Activated naive CD4-positive, alpha-beta T cell treated with anti-CD3 and anti-CD28 coated beads, Interleukin-2, amount 50 U/mL, for 24 hours (primary cell): ENCODE results near the gene SIK3.
"Not testable (repeated sequence)": the region's sequence is repeated elsewhere in the genome, so short reads cannot be mapped to it uniquely, and the experiment has no call there.

Experiments
- H3K27ac Mint-ChIP-seq: one replicate; pipeline ENCODE4 v1.8.0; 2021; ENCODE audit warnings: mild to moderate bottlenecking, mixed read lengths
- H3K27me3 Mint-ChIP-seq: one replicate; pipeline ENCODE4 v1.8.0; 2021; ENCODE audit warnings: mixed read lengths
- H3K36me3 Mint-ChIP-seq: one replicate; pipeline ENCODE4 v1.8.0; 2021; ENCODE audit warnings: mixed read lengths
- H3K4me1 Mint-ChIP-seq: one replicate; pipeline ENCODE4 v1.8.0; 2021; ENCODE audit warnings: mixed read lengths
- H3K4me3 Mint-ChIP-seq: one replicate; pipeline ENCODE4 v1.8.0; 2021; ENCODE audit warnings: mild to moderate bottlenecking, mixed read lengths
- H3K9me3 Mint-ChIP-seq: one replicate; pipeline ENCODE4 v1.8.0; 2021; ENCODE audit warnings: mixed read lengths

SIK3 gene

DNA sequence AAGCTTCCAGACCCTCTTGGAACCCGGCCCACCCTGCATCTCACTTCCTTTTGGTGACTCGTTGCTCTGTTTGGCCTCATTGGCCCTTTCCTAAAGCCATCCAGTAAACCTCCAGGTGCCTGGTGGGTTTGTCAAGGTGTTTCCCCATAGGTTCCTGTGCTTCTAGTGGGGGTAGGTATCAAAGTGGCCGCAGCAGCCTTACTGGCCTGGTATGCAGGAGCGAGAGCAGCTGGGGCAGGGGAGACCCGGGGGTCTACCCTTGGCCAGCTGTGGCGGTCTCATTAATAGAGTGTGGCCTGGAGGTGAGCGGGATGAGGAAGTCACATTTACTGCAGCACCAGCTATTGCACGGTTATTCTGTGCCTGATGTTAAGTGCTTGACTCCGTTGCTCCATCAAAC lies 279.2 kb downstream of the SIK3 start:
- Mint-ChIP-seq H3K9me3 (no peaks in the 10 kb centered on the region), H3K36me3 (no peaks in the 10 kb centered on the region), H3K27ac (no peak overlapping the region), H3K4me3 (no peak overlapping the region), H3K27me3 (no peaks in the 10 kb centered on the region), H3K4me1 (no peaks in the 10 kb centered on the region)

DNA sequence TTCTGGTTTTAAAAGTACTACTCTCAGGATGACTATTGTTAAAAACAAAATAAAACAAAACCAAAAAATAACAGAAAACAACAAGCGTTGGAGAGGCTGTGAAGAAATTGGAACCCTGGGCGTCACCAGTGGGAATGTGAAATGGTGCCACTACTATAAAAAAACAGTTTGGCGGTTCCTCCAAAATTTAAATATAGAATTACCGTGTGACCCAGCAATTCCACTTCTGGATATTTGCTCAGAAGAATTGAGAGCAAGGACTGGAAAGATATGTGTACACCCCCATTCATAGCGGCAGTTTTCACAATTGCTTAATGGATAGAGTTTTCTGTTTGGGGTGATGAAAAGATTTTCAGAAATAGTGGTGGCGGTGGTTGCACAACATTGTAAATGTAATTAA lies 283.7 kb downstream of the SIK3 start:
- Mint-ChIP-seq H3K9me3 (no peaks in the 10 kb centered on the region), H3K27ac (no peak overlapping the region), H3K4me3 (no peak overlapping the region), H3K27me3 (no peaks in the 10 kb centered on the region), H3K4me1 (no peaks in the 10 kb centered on the region), H3K36me3 (no peaks in the 10 kb centered on the region)

DNA sequence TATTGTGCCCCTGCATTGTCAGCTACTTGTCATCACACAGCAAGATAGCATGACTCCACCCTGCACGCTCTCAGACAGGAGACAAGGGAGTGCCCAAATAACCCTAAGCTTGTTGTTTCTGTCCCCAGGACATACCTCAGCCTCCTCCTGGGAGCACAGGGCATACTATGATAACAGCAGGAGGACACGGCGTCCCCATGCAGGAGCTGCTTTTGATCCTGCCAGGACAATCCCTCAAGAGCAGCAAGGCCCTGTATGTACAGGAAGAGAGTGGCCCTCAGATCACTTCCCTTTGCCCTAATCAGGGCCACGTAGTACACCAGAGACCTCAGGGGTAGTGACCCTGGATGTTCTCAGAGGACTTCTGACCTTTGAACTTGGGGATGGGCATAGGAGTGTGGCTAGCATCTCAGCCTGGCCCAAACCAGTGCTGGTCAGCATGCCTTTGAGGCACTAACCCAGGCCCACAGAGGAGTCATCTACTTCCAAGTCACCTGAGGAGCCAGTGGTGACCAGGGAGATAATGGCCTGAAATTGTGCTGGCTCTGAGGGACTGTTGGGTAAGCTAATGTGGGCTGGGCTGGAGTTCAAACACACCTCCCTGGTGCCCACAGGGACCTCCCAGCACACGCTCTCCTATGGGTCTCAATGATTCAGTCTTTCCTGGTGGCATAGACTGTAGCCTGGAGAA lies 284.3 kb downstream of the SIK3 start:
- Mint-ChIP-seq H3K36me3 (no peaks in the 10 kb centered on the region), H3K27ac (no peak overlapping the region), H3K9me3 (no peaks in the 10 kb centered on the region), H3K27me3 (no peaks in the 10 kb centered on the region), H3K4me3 (no peak overlapping the region), H3K4me1 (no peaks in the 10 kb centered on the region)

- Mint-ChIP-seq H3K4me1 (no peaks in the 10 kb centered on the region), H3K36me3 (no peaks in the 10 kb centered on the region), H3K4me3 (no peak overlapping the region), H3K27me3 (no peaks in the 10 kb centered on the region), H3K27ac (no peak overlapping the region), H3K9me3 (no peaks in the 10 kb centered on the region)
Observed at GRCh38 chr11:116813170-116813569, 285.1 kb downstream of the SIK3 start.

DNA sequence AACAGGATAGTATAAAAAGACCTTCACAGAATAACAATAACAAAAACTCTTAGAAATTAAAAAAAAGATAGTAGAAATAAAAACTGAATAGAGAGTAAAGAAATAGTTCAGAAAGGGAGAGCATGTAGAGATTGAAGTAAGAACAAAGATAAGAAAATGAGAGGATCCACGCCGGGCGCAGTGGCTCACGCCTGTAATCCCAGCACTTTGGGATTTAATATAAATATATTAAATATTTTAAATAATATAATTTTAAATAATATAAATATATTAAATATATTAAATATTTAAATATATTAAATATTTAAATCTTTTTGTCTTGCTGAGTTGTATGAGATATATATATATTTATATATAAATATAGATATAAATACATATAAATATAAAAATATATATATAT lies 286.1 kb downstream of the SIK3 start:
- no peaks in the 10 kb centered on the region for H3K4me1 Mint-ChIP-seq
- H3K27me3 Mint-ChIP-seq = no peaks in the 10 kb centered on the region
- H3K4me3 Mint-ChIP-seq = no peak overlapping the region
- no peaks in the 10 kb centered on the region for H3K36me3 Mint-ChIP-seq
- H3K27ac Mint-ChIP-seq = no peak overlapping the region
- H3K9me3 Mint-ChIP-seq = no peaks in the 10 kb centered on the region

DNA sequence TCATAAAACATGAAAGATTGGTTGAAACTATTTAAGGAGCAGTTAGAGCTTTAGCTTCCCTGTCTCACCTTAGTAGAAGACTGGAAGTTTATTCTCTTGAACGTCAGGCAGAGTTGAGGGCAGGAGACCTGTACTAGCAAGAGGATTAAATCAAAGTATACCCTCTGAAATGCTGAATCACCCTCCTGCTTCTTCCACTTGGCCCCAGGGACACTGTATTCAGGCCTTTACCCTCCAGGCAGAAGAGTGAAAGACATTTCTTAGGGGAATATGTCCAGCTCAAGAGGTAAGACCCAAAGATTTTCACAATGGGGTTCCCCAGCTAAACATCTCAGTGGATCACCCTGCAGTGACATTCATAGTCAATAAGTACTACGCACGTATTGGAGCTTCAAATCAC lies 287.0 kb downstream of the SIK3 start:
- Mint-ChIP-seq H3K4me1 (no peaks in the 10 kb centered on the region), H3K27ac (no peak overlapping the region), H3K27me3 (no peaks in the 10 kb centered on the region), H3K36me3 (no peaks in the 10 kb centered on the region), H3K9me3 (no peaks in the 10 kb centered on the region), H3K4me3 (no peak overlapping the region)

- H3K9me3 Mint-ChIP-seq = no peaks in the 10 kb centered on the region
- H3K4me1 Mint-ChIP-seq = no peaks in the 10 kb centered on the region
- no peak overlapping the region for H3K27ac Mint-ChIP-seq
- no peaks in the 10 kb centered on the region for H3K27me3 Mint-ChIP-seq
- no peak overlapping the region for H3K4me3 Mint-ChIP-seq
- no peaks in the 10 kb centered on the region for H3K36me3 Mint-ChIP-seq
Observed at GRCh38 chr11:116808262-116809175, 289.7 kb downstream of the SIK3 start.

DNA sequence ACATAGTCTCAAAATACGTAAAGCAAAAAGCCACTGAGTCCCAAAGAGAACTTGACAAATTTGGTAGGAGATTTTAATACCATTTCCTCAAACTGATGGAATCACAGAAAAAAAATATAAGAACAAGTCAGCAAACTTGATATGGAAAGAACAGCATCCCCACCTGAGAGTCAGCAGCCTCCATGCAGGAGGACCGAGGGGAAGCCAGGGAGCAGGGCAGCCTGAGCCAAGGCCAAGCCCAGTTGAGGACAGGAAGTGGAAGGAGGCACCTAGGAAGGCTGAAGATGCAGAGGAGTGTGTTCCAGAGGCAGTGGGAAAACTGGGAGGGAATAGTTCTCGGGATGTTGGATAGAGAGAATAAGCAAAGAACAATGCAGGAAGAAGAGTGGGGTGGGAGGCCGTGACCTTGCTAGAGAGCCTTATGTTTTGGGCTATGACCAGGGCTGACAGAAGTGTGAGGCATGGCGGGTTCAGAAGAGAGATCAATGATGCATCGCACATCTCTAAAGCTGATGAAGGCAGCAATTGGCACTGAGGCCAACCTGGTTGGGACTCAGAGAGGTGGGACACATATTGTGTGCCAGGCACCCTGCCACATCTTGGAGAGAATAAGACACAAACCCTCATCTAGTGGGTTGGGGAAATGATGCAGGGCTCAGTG lies 290.5 kb downstream of the SIK3 start:
- Mint-ChIP-seq H3K27me3 (no peaks in the 10 kb centered on the region), H3K4me1 (no peaks in the 10 kb centered on the region), H3K36me3 (no peaks in the 10 kb centered on the region), H3K4me3 (no peak overlapping the region), H3K9me3 (no peaks in the 10 kb centered on the region), H3K27ac (no peak overlapping the region)

GRCh38 chr11:116804001-116804400 lies 294.2 kb downstream of the SIK3 start:
- Mint-ChIP-seq H3K27ac (no peak overlapping the region), H3K4me3 (no peak overlapping the region), H3K4me1 (no peaks in the 10 kb centered on the region), H3K27me3 (peaks cover 2% of the 10 kb centered on the region), H3K36me3 (no peaks in the 10 kb centered on the region), H3K9me3 (no peaks in the 10 kb centered on the region)

- H3K27me3 Mint-ChIP-seq, H3K4me1 Mint-ChIP-seq, H3K36me3 Mint-ChIP-seq, H3K9me3 Mint-ChIP-seq, H3K27ac Mint-ChIP-seq, H3K4me3 Mint-ChIP-seq: not testable (repeated sequence)
Observed at GRCh38 chr11:116801662-116802061, 296.6 kb downstream of the SIK3 start.

- Mint-ChIP-seq H3K27me3 (peaks cover 2% of the 10 kb centered on the region), H3K4me3 (no peak overlapping the region), H3K9me3 (no peaks in the 10 kb centered on the region), H3K4me1 (no peaks in the 10 kb centered on the region), H3K36me3 (no peaks in the 10 kb centered on the region), H3K27ac (peak overlapping the region; percentile 8)
Observed at GRCh38 chr11:116800610-116801009, 297.6 kb downstream of the SIK3 start.

DNA sequence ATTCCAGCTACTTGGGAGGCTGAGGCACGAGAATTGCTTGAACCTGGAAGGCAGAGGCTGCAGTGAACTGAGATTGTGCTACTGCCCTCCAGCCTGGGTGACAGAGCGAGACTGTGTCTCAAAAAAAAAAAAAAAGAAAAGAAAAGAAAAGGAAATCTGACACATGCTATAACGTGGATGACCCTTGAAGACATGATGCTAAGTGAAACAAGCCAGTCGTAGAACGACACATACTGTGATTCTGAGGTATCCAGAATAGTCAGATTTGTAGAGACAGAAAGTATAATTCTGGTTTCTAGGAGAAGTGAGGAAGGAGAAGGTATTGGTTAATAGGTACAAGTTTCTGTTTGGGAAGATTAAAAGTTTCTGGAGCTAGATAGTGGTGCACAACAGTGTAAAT lies 299.9 kb downstream of the SIK3 start:
- H3K4me1 Mint-ChIP-seq = no peaks in the 10 kb centered on the region
- no peaks in the 10 kb centered on the region for H3K36me3 Mint-ChIP-seq
- H3K4me3 Mint-ChIP-seq = no peak overlapping the region
- H3K9me3 Mint-ChIP-seq = no peaks in the 10 kb centered on the region
- peaks cover 2% of the 10 kb centered on the region for H3K27me3 Mint-ChIP-seq
- H3K27ac Mint-ChIP-seq = peak overlapping the region; percentile 30

GRCh38 chr11:116797816-116798215 lies 300.4 kb downstream of the SIK3 start:
- H3K4me1 Mint-ChIP-seq = no peaks in the 10 kb centered on the region
- H3K4me3 Mint-ChIP-seq = no peak overlapping the region
- no peaks in the 10 kb centered on the region for H3K9me3 Mint-ChIP-seq
- no peak overlapping the region for H3K27ac Mint-ChIP-seq
- peaks cover 2% of the 10 kb centered on the region for H3K27me3 Mint-ChIP-seq
- no peaks in the 10 kb centered on the region for H3K36me3 Mint-ChIP-seq

- Mint-ChIP-seq H3K27me3 (peaks cover 1% of the 10 kb centered on the region), H3K36me3 (no peaks in the 10 kb centered on the region), H3K27ac (no peak overlapping the region), H3K4me1 (no peaks in the 10 kb centered on the region), H3K4me3 (no peak overlapping the region), H3K9me3 (no peaks in the 10 kb centered on the region)
Observed at GRCh38 chr11:116796548-116796947, 301.7 kb downstream of the SIK3 start.

- no peaks in the 10 kb centered on the region for H3K9me3 Mint-ChIP-seq
- no peak overlapping the region for H3K27ac Mint-ChIP-seq
- H3K4me3 Mint-ChIP-seq = no peak overlapping the region
- peaks cover 1% of the 10 kb centered on the region for H3K27me3 Mint-ChIP-seq
- peaks cover 5% of the 10 kb centered on the region for H3K4me1 Mint-ChIP-seq
- H3K36me3 Mint-ChIP-seq = no peaks in the 10 kb centered on the region
Observed at GRCh38 chr11:116794851-116795250, 303.4 kb downstream of the SIK3 start.

GRCh38 chr11:116793772-116794097 lies 304.5 kb downstream of the SIK3 start:
- Mint-ChIP-seq H3K36me3 (no peaks in the 10 kb centered on the region), H3K9me3 (no peaks in the 10 kb centered on the region), H3K27me3 (no peaks in the 10 kb centered on the region), H3K4me1 (peaks cover 10% of the 10 kb centered on the region), H3K4me3 (no peak overlapping the region), H3K27ac (no peak overlapping the region)
